Hepatocyte (in vitro differentiated cells): ENCODE results near the gene SETD5. TPM values are rescaled to one million over a fixed set of nuclear protein-coding genes. Genes with fewer than 3 reads are reported as not detected.

ENCODE experiments used
- DNase-seq: peaks from one replicate; pipeline ENCODE4 v3.0.0-alpha.2; 2016; ENCODE audit warnings: low spot score
- H2AFZ ChIP-seq: fragments of 200-600 bp; sonication (generic); 2 replicates; pipeline ENCODE4 v1.6.0; 2016; ENCODE audit warnings: antibody characterized with exemption, mild to moderate bottlenecking
- H3K27ac ChIP-seq: fragments of 200-600 bp; sonication (generic); 2 replicates; pipeline ENCODE4 v1.5.1; 2016; ENCODE audit warnings: mild to moderate bottlenecking
- H3K27me3 ChIP-seq: fragments of 200-600 bp; sonication (generic); 2 replicates; pipeline ENCODE4 v1.6.1; 2016
- H3K36me3 ChIP-seq: fragments of 200-600 bp; sonication (generic); replicated peaks from 2 replicates; pipeline ENCODE4 v1.5.1; 2016; ENCODE audit warnings: low read depth; ENCODE audit not compliant: insufficient read depth
- H3K4me1 ChIP-seq: fragments of 200-600 bp; sonication (generic); 2 replicates; pipeline ENCODE4 v1.5.1; 2016; ENCODE audit warnings: mild to moderate bottlenecking, moderate library complexity; ENCODE audit not compliant: insufficient read depth
- H3K4me2 ChIP-seq: fragments of 200-600 bp; sonication (generic); 2 replicates; pipeline ENCODE4 v1.6.0; 2016
- H3K4me3 ChIP-seq: fragments of 200-600 bp; sonication (generic); 2 replicates; pipeline ENCODE4 v1.5.1; 2016; ENCODE audit warnings: mild to moderate bottlenecking
- H3K79me2 ChIP-seq: fragments of 200-600 bp; sonication (generic); 2 replicates; pipeline ENCODE4 v1.6.0; 2017; ENCODE audit warnings: mild to moderate bottlenecking
- H3K9me2 ChIP-seq: fragments of 200-600 bp; sonication (generic); replicated peaks from 2 replicates; pipeline ENCODE4 v1.6.0; 2017; ENCODE audit warnings: mild to moderate bottlenecking; ENCODE audit not compliant: insufficient read depth
- H3K9me3 ChIP-seq: fragments of 200-600 bp; sonication (generic); 2 replicates; pipeline ENCODE4 v1.5.1; 2016; ENCODE audit warnings: low read depth, mild to moderate bottlenecking
- H4K20me1 ChIP-seq: fragments of 200-600 bp; sonication (generic); 2 replicates; pipeline ENCODE4 v1.6.0; 2016; ENCODE audit warnings: mild to moderate bottlenecking; ENCODE audit not compliant: insufficient read depth, poor library complexity, severe bottlenecking
- EZH2 ChIP-seq: fragments of 200-600 bp; sonication (generic); IDR thresholded peaks from 2 replicates; pipeline ENCODE4 v1.6.1; 2016; ENCODE audit warnings: antibody characterized with exemption, mild to moderate bottlenecking, borderline replicate concordance
- EZH2phosphoT487 ChIP-seq: fragments of 200-600 bp; sonication (generic); IDR thresholded peaks from one replicate; pipeline ENCODE4 v1.6.1; 2018; ENCODE audit warnings: antibody characterized with exemption, mild to moderate bottlenecking, low read depth, moderate library complexity; ENCODE audit not compliant: unreplicated experiment, severe bottlenecking
- WGBS: methylation state at CpG from one replicate; pipeline ENCODE4 v1.1.6; 2016; ENCODE audit warnings: low lambda C conversion rate; ENCODE audit errors: missing lambda C conversion rate; 5-methylcytosine and 5-hydroxymethylcytosine counted together
- polyA plus RNA-seq: library from polyadenylated mRNA; unstranded; fragments of >200 nt; fragmentation: Nextera tagmentation; extraction: Ambion mirVana; gene quantifications from 2 replicates; pipeline ENCODE4 v1.2.1, GENCODE V29; 2016
- total RNA-seq: library from RNA; depleted of rRNA; stranded (reverse); fragments of >200 nt; gene quantifications from 2 replicates; pipeline ENCODE4 v1.2.3, GENCODE V29; 2014
- TF ChIP-seq, protein P1 (sequence below): fragments of 200-600 bp; sonication (generic); IDR thresholded peaks from 2 replicates; pipeline ENCODE4 v1.5.1; 2016; ENCODE audit warnings: antibody characterized with exemption, mild to moderate bottlenecking; ENCODE audit not compliant: poor library complexity

SETD5 gene
- total and polyA plus RNA-seq, 2 experiments from 2014 or later = 75.2 to 110 TPM

DNA sequence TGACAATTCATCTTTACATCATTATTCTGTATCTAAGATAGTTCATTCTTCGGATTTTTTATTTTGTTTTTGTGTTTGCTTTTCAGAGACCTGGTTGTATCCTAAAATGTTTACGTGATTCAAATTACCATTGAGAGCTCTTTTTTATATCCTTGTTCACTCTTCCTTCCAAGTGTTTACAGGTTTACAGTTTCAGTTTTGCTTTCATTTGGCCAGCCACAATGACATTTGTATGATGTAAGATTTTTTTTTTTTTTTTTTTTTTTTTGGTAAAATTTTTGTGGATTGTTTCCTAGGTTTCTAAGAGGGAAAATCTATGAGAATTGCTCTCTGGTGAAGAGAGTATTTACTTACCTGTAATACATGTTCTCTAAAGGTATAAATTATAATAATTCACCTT is 55.0 kb downstream of the SETD5 start:
- Histone ChIP-seq H3K4me3 (no peak overlapping the region), H2AFZ (no peak overlapping the region), H3K36me3 (peaks cover 14% of the 10 kb centered on the region), H4K20me1 (no peaks in the 10 kb centered on the region), H3K9me2 (no peaks in the 10 kb centered on the region), H3K4me1 (no peaks in the 10 kb centered on the region), H3K27me3 (no peaks in the 10 kb centered on the region), H3K79me2 (peaks cover 58% of the 10 kb centered on the region), H3K4me2 (no peak overlapping the region), H3K27ac (no peak overlapping the region), H3K9me3 (no peaks in the 10 kb centered on the region)
- DNase-seq = no peak
- WGBS = 97% methylated on average over 2 of the region's 2 CpGs
- no peak for TF ChIP-seq EZH2
- TF ChIP-seq EZH2phosphoT487 = no peak
- TF ChIP-seq, protein P1, sequence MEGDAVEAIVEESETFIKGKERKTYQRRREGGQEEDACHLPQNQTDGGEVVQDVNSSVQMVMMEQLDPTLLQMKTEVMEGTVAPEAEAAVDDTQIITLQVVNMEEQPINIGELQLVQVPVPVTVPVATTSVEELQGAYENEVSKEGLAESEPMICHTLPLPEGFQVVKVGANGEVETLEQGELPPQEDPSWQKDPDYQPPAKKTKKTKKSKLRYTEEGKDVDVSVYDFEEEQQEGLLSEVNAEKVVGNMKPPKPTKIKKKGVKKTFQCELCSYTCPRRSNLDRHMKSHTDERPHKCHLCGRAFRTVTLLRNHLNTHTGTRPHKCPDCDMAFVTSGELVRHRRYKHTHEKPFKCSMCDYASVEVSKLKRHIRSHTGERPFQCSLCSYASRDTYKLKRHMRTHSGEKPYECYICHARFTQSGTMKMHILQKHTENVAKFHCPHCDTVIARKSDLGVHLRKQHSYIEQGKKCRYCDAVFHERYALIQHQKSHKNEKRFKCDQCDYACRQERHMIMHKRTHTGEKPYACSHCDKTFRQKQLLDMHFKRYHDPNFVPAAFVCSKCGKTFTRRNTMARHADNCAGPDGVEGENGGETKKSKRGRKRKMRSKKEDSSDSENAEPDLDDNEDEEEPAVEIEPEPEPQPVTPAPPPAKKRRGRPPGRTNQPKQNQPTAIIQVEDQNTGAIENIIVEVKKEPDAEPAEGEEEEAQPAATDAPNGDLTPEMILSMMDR = no peak

DNA sequence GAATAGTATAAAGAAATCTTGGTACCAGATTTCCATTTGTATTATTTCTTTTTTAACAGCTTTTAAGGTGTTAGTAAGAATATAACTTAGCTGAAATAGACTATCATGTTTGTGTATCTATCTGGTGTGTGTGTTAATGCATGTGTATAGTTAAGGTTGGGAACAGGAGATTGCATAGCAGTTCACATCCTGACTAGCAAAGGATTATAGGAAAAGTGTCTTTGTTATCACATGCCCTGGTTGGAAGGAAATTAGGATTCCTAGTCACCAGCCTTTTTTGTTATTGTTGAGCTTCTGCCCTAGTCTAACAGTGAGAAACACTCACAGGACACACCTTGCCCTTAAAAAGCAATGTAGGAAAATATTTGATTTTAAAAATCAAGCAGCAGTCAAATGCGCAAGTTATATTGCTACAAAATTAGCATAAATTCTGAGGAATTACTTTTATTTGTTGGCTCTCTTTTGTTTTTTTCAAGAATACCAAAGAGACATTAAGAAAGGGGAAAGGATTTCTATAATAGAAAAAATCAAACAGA is 58.2 kb downstream of the SETD5 start:
- TF ChIP-seq, protein P1 = no peak
- TF ChIP-seq EZH2 (no peak), EZH2phosphoT487 (no peak)
- H3K4me2 ChIP-seq = no peak overlapping the region
- H3K4me3 ChIP-seq = no peak overlapping the region
- no peak overlapping the region for H3K27ac ChIP-seq
- H3K9me2 ChIP-seq = no peaks in the 10 kb centered on the region
- no peaks in the 10 kb centered on the region for H3K36me3 ChIP-seq
- no peak overlapping the region for H2AFZ ChIP-seq
- no peaks in the 10 kb centered on the region for H3K9me3 ChIP-seq
- H3K27me3 ChIP-seq = no peaks in the 10 kb centered on the region
- H4K20me1 ChIP-seq = no peaks in the 10 kb centered on the region
- H3K4me1 ChIP-seq = no peaks in the 10 kb centered on the region
- no peak for DNase-seq
- peaks cover 49% of the 10 kb centered on the region for H3K79me2 ChIP-seq
- WGBS = 97% methylated on average over 1 of the region's 1 CpG

DNA sequence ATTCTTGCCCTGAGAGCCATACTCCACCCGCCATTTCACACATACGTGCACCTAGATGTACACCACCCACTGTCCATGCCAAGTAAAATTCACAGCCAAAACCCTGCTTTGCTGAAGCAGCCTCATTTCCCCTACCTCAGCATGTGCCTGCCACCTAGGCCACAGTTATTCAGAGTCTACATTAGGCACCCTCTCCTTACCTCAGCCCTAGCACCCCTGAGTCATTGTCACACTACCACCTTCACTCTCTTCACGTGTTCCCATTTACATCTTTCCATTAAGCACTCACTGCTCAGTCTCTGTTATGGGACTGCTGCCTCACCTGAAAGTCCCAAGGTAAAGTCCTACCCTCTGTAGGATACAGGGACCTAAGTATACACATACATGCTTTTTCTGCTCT is 70.0 kb downstream of the SETD5 start:
- no peak overlapping the region for H3K27ac ChIP-seq
- no peak overlapping the region for H3K4me2 ChIP-seq
- H3K79me2 ChIP-seq = peaks cover 46% of the 10 kb centered on the region
- H3K9me3 ChIP-seq = no peaks in the 10 kb centered on the region
- H3K27me3 ChIP-seq = no peaks in the 10 kb centered on the region
- H3K4me1 ChIP-seq = no peaks in the 10 kb centered on the region
- 92% methylated on average over 3 of the region's 3 CpGs for WGBS
- H3K9me2 ChIP-seq = no peaks in the 10 kb centered on the region
- TF ChIP-seq, protein P1 = no peak
- TF ChIP-seq EZH2phosphoT487 (no peak), EZH2 (no peak)
- peaks cover 7% of the 10 kb centered on the region for H3K36me3 ChIP-seq
- H4K20me1 ChIP-seq = peaks cover 24% of the 10 kb centered on the region
- H2AFZ ChIP-seq = no peak overlapping the region
- no peak for DNase-seq
- no peak overlapping the region for H3K4me3 ChIP-seq

DNA sequence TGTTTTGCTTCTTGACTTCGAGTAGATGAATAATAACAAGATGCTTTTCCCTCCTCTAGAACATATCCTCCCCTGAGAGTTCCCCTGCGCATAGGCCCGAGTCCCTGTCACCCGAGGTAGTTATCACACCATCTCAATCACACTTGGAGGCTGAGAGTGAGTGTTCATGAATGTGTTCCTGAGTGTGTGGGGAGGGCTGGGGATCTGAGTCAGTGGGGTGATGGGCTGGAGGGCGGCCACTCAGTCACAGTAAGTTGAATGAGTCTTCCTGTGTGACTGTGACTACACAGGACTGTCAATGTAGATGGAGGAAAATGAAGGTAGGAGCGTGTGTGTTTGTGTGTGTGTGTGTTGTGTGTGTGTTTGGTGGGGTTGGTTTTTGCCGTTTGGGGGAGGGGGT is 71.0 kb downstream of the SETD5 start:
- TF ChIP-seq, protein P1 = no peak
- TF ChIP-seq EZH2phosphoT487 = no peak
- TF ChIP-seq EZH2 = no peak
- peaks cover 31% of the 10 kb centered on the region for H4K20me1 ChIP-seq
- no peaks in the 10 kb centered on the region for H3K9me3 ChIP-seq
- H3K79me2 ChIP-seq = peaks cover 41% of the 10 kb centered on the region
- peaks cover 7% of the 10 kb centered on the region for H3K36me3 ChIP-seq
- H3K4me1 ChIP-seq = no peaks in the 10 kb centered on the region
- H3K9me2 ChIP-seq = no peaks in the 10 kb centered on the region
- DNase-seq = no peak
- WGBS = 96% methylated on average over 7 of the region's 7 CpGs
- no peak overlapping the region for H3K4me3 ChIP-seq
- no peak overlapping the region for H3K4me2 ChIP-seq
- H3K27me3 ChIP-seq = no peaks in the 10 kb centered on the region
- no peak overlapping the region for H2AFZ ChIP-seq
- H3K27ac ChIP-seq = no peak overlapping the region
